ENCODE measurements around the gene ARMC12. TPM values are rescaled to one million over a fixed set of nuclear protein-coding genes. Genes with fewer than 3 reads are reported as not detected.
A peak's percentile ranks its signal among the peaks of the same experiment; 100 is the strongest.

The ARMC12 gene
- total RNA-seq, 1 experiment from 2014 or later, result 1.0 TPM

GRCh38 chr6:35754452-35755277 is 17.8 kb downstream of the ARMC12 start:
- no peak overlapping the region for H3K27ac Mint-ChIP-seq
- H3K9me3 Mint-ChIP-seq, result no peaks in the 10 kb centered on the region
- no peaks in the 10 kb centered on the region; the same call in 1 of the 2 replicates for H3K27me3 Mint-ChIP-seq (ENCODE audit: low read depth)
- ATAC-seq, result no peak
- TF ChIP-seq SP1 (CRISPR knock-in tag; conservative IDR thresholded peaks at IDR 0.05) (no peak), CTCF (IDR thresholded peaks at IDR 0.05) (no peak), NFYB (CRISPR knock-in tag; conservative IDR thresholded peaks at IDR 0.05; ENCODE audit: low read depth) (no peak), FOXP1 (CRISPR knock-in tag; IDR thresholded peaks at IDR 0.05; ENCODE audit: borderline replicate concordance) (no peak), CBFB (CRISPR knock-in tag; IDR thresholded peaks at IDR 0.05; ENCODE audit: low read depth) (no peak), KAT7 (CRISPR knock-in tag; IDR thresholded peaks at IDR 0.05; ENCODE audit: borderline replicate concordance) (no peak), NR1H2 (CRISPR knock-in tag; IDR thresholded peaks at IDR 0.05) (no peak), MYBL2 (CRISPR knock-in tag; IDR thresholded peaks at IDR 0.05) (no peak), OVOL2 (CRISPR knock-in tag; IDR thresholded peaks at IDR 0.05; ENCODE audit: borderline replicate concordance) (no peak), ZNF232 (CRISPR knock-in tag; IDR thresholded peaks at IDR 0.05) (no peak), NR3C1 (CRISPR knock-in tag; conservative IDR thresholded peaks at IDR 0.05; ENCODE audit: low read depth) (no peak)
- TF ChIP-seq, protein P1, sequence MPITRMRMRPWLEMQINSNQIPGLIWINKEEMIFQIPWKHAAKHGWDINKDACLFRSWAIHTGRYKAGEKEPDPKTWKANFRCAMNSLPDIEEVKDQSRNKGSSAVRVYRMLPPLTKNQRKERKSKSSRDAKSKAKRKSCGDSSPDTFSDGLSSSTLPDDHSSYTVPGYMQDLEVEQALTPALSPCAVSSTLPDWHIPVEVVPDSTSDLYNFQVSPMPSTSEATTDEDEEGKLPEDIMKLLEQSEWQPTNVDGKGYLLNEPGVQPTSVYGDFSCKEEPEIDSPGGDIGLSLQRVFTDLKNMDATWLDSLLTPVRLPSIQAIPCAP (CRISPR knock-in tag; IDR thresholded peaks at IDR 0.05), result no peak
- ChIA-PET POLR2A (interaction anchor here (0.9 kb wide), 1 partner anchor 9 kb away, joined by 4 read pairs; no protein-coding TSS in a partner anchor), CTCF (interaction anchor here (0.8 to 6.0 kb wide), 9 partner anchors 9 to 232 kb away, joined by 3 to 86 read pairs (median 4); partner anchors contain the start of gene ARMC12)
- peaks cover 40% of the 10 kb centered on the region for H3K4me1 Mint-ChIP-seq
- DNase-seq (ENCODE audit: low spot score), result no peak
- no peaks in the 10 kb centered on the region for H3K36me3 Mint-ChIP-seq
- no peak overlapping the region for H3K4me3 Mint-ChIP-seq

DNA sequence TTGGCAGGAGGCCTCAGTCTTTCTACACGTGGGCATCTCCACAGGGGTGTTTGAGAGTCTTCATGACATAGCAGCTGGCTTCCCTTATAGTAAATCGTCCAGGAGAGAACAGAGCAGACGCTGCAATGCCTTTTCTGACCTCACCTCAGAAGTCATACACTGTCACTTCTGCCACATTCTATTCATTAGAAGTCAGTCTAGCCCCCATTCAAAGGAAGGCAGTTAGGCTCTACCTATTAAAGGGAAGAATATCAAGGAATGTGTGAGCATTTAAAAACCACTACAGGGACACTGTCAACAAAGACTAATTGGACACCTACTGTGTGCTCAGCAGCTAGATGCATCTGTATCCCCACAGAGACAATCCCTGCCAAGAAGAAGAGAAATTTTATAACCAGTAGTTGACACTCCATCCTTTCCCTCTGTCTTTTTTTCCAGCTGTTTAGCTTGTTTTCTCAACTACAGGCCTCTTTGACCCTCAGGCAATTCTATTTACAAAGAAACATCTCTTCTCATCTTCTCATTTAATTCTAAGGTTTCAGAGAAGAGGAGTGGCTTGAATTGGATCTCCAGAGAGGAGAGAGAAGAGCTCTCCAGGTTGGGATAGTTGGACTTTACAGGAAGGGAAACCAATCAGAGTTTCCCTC is 18.6 kb downstream of the ARMC12 start:
- Mint-ChIP-seq H3K27me3 (ENCODE audit: low read depth) (no peaks in the 10 kb centered on the region; the same call in 1 of the 2 replicates), H3K4me1 (peaks cover 45% of the 10 kb centered on the region), H3K36me3 (0 out of 2 replicates have a peak, but pooled peaks cover 4% of the 10 kb centered on the region), H3K9me3 (0 out of 2 replicates have a peak, but pooled peaks cover 4% of the 10 kb centered on the region), H3K27ac (peak overlapping the region; percentile 64; the same call in 1 of the 2 replicates), H3K4me3 (no peak overlapping the region)
- no peak for TF ChIP-seq GTF2I (CRISPR knock-in tag; conservative IDR thresholded peaks at IDR 0.05)
- TF ChIP-seq, protein P2, sequence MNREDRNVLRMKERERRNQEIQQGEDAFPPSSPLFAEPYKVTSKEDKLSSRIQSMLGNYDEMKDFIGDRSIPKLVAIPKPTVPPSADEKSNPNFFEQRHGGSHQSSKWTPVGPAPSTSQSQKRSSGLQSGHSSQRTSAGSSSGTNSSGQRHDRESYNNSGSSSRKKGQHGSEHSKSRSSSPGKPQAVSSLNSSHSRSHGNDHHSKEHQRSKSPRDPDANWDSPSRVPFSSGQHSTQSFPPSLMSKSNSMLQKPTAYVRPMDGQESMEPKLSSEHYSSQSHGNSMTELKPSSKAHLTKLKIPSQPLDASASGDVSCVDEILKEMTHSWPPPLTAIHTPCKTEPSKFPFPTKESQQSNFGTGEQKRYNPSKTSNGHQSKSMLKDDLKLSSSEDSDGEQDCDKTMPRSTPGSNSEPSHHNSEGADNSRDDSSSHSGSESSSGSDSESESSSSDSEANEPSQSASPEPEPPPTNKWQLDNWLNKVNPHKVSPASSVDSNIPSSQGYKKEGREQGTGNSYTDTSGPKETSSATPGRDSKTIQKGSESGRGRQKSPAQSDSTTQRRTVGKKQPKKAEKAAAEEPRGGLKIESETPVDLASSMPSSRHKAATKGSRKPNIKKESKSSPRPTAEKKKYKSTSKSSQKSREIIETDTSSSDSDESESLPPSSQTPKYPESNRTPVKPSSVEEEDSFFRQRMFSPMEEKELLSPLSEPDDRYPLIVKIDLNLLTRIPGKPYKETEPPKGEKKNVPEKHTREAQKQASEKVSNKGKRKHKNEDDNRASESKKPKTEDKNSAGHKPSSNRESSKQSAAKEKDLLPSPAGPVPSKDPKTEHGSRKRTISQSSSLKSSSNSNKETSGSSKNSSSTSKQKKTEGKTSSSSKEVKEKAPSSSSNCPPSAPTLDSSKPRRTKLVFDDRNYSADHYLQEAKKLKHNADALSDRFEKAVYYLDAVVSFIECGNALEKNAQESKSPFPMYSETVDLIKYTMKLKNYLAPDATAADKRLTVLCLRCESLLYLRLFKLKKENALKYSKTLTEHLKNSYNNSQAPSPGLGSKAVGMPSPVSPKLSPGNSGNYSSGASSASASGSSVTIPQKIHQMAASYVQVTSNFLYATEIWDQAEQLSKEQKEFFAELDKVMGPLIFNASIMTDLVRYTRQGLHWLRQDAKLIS (CRISPR knock-in tag; IDR thresholded peaks at IDR 0.05; ENCODE audit: borderline replicate concordance), result no peak
- TF ChIP-seq SMAD4 (CRISPR knock-in tag; IDR thresholded peaks at IDR 0.05), result no peak
- TF ChIP-seq TEAD4 (CRISPR knock-in tag; IDR thresholded peaks at IDR 0.05), result no peak
- DNase-seq (ENCODE audit: low spot score), result no peak
- ATAC-seq, result peak; percentile 29
- POLR2A ChIA-PET, result interaction anchor here (0.9 kb wide), 1 partner anchor 8 kb away, joined by 4 read pairs; no protein-coding TSS in a partner anchor
- CTCF ChIA-PET, result interaction anchor here (0.6 to 6.0 kb wide), 12 partner anchors 8 to 586 kb away, joined by 3 to 86 read pairs (median 4); partner anchors contain the start of gene ARMC12
